ENCODE results near the gene ABCC1.

The ABCC1 gene

DNA sequence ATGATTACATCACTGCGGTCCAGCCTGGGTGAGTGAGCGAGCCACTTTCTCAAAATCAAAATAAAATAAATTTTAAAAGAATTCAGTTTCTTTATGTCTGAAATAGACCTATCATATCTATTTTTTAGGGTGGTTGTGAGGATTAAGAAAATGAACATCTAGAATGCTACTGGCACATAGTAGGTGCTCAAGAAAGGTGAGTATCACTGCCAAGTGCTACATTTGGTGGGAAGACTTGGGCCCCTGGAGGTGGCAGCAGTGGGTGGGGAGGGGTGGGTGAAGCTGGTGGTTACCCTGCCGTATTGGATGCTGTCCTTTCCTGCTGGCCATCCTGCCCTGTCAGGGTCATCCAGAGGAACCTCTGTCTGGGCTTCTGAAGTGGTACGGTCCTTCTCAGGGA is 223.6 kb downstream of the ABCC1 start:
- H3K27ac ChIP-seq (ENCODE audit: extremely low read depth, low read depth, low read length) = no peak overlapping the region
- ChIA-PET POLR2A (no interaction called here), CTCF (interaction anchor here (1.2 to 2.0 kb wide), 2 partner anchors 14 to 29 kb away, joined by 3 to 6 read pairs; no protein-coding TSS in a partner anchor)
- H3K4me1 ChIP-seq (ENCODE audit: control insufficient read depth, insufficient read depth, low read length) = no peaks in the 10 kb centered on the region
- H3K9me3 ChIP-seq (ENCODE audit: control insufficient read depth, insufficient read depth, low read depth, low read length) = no peaks in the 10 kb centered on the region
- H3K36me3 ChIP-seq (ENCODE audit: control insufficient read depth in 2 of 2, insufficient read depth in 1 of 2, low read length in 2 of 2) = peaks cover 0 to 10% of the 10 kb centered on the region in 2 experiments; a peak in 1 of 3 replicates
- no peak overlapping the region for H3K4me3 ChIP-seq (ENCODE audit: low read depth, low read length)
- no peak for TF ChIP-seq ZNF366 (tag by site-specific recombination; conservative IDR thresholded peaks at IDR 0.05)
- no peak for TF ChIP-seq ZNF223 (tag by site-specific recombination; IDR thresholded peaks at IDR 0.05)
- TF ChIP-seq RBAK (tag by site-specific recombination; IDR thresholded peaks at IDR 0.05) = no peak
- no peak for TF ChIP-seq ZNF423 (tag by site-specific recombination; IDR thresholded peaks at IDR 0.05)
- TF ChIP-seq, protein P1, sequence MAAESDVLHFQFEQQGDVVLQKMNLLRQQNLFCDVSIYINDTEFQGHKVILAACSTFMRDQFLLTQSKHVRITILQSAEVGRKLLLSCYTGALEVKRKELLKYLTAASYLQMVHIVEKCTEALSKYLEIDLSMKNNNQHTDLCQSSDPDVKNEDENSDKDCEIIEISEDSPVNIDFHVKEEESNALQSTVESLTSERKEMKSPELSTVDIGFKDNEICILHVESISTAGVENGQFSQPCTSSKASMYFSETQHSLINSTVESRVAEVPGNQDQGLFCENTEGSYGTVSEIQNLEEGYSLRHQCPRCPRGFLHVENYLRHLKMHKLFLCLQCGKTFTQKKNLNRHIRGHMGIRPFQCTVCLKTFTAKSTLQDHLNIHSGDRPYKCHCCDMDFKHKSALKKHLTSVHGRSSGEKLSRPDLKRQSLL (tag by site-specific recombination; IDR thresholded peaks at IDR 0.05) = no peak
- TF ChIP-seq, protein P2, sequence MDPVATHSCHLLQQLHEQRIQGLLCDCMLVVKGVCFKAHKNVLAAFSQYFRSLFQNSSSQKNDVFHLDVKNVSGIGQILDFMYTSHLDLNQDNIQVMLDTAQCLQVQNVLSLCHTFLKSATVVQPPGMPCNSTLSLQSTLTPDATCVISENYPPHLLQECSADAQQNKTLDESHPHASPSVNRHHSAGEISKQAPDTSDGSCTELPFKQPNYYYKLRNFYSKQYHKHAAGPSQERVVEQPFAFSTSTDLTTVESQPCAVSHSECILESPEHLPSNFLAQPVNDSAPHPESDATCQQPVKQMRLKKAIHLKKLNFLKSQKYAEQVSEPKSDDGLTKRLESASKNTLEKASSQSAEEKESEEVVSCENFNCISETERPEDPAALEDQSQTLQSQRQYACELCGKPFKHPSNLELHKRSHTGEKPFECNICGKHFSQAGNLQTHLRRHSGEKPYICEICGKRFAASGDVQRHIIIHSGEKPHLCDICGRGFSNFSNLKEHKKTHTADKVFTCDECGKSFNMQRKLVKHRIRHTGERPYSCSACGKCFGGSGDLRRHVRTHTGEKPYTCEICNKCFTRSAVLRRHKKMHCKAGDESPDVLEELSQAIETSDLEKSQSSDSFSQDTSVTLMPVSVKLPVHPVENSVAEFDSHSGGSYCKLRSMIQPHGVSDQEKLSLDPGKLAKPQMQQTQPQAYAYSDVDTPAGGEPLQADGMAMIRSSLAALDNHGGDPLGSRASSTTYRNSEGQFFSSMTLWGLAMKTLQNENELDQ (tag by site-specific recombination; IDR thresholded peaks at IDR 0.05; ENCODE audit: low read depth) = no peak
- no peak for TF ChIP-seq ZNF777 (tag by site-specific recombination; IDR thresholded peaks at IDR 0.05; ENCODE audit: borderline replicate concordance)
- no peak for TF ChIP-seq SETDB1 (IDR thresholded peaks at IDR 0.05; ENCODE audit: insufficient read length, low read length)
- TF ChIP-seq, protein P3, sequence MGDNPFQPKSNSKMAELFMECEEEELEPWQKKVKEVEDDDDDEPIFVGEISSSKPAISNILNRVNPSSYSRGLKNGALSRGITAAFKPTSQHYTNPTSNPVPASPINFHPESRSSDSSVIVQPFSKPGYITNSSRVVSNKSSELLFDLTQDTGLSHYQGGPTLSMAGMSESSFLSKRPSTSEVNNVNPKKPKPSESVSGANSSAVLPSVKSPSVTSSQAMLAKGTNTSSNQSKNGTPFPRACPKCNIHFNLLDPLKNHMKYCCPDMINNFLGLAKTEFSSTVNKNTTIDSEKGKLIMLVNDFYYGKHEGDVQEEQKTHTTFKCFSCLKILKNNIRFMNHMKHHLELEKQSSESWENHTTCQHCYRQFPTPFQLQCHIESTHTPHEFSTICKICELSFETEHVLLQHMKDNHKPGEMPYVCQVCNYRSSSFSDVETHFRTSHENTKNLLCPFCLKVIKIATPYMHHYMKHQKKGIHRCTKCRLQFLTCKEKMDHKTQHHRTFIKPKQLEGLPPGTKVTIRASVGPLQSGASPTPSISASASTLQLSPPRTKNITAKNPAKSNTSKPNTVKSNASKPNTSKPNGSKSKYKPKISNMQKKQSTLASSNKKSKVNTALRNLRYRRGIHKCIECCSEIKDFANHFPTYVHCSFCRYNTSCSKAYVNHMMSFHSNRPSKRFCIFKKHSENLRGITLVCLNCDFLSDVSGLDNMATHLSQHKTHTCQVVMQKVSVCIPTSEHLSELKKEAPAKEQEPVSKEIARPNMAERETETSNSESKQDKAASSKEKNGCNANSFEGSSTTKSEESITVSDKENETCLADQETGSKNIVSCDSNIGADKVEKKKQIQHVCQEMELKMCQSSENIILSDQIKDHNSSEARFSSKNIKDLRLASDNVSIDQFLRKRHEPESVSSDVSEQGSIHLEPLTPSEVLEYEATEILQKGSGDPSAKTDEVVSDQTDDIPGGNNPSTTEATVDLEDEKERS (tag by site-specific recombination; IDR thresholded peaks at IDR 0.05) = no peak
- TF ChIP-seq, protein P4, sequence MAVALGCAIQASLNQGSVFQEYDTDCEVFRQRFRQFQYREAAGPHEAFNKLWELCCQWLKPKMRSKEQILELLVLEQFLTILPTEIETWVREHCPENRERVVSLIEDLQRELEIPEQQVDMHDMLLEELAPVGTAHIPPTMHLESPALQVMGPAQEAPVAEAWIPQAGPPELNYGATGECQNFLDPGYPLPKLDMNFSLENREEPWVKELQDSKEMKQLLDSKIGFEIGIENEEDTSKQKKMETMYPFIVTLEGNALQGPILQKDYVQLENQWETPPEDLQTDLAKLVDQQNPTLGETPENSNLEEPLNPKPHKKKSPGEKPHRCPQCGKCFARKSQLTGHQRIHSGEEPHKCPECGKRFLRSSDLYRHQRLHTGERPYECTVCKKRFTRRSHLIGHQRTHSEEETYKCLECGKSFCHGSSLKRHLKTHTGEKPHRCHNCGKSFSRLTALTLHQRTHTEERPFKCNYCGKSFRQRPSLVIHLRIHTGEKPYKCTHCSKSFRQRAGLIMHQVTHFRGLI (tag by site-specific recombination; IDR thresholded peaks at IDR 0.05) = no peak
- TF ChIP-seq ZNF596 (tag by site-specific recombination; IDR thresholded peaks at IDR 0.05) = no peak
- TF ChIP-seq ZNF155 (tag by site-specific recombination; IDR thresholded peaks at IDR 0.05) = no peak
- no peak for TF ChIP-seq ZNF514 (tag by site-specific recombination; IDR thresholded peaks at IDR 0.05)
- TF ChIP-seq, protein P5, sequence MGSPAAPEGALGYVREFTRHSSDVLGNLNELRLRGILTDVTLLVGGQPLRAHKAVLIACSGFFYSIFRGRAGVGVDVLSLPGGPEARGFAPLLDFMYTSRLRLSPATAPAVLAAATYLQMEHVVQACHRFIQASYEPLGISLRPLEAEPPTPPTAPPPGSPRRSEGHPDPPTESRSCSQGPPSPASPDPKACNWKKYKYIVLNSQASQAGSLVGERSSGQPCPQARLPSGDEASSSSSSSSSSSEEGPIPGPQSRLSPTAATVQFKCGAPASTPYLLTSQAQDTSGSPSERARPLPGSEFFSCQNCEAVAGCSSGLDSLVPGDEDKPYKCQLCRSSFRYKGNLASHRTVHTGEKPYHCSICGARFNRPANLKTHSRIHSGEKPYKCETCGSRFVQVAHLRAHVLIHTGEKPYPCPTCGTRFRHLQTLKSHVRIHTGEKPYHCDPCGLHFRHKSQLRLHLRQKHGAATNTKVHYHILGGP (tag by site-specific recombination; IDR thresholded peaks at IDR 0.05) = no peak
- no peak for TF ChIP-seq REPIN1 (tag by site-specific recombination; IDR thresholded peaks at IDR 0.05; ENCODE audit: low read depth)
- no peak for TF ChIP-seq ZNF211 (tag by site-specific recombination; IDR thresholded peaks at IDR 0.05; ENCODE audit: low read depth)
- no peak for TF ChIP-seq FEZF1 (tag by site-specific recombination; IDR thresholded peaks at IDR 0.05)
- TF ChIP-seq ZBTB20 (tag by site-specific recombination; IDR thresholded peaks at IDR 0.05) = no peak
- TF ChIP-seq ZNF239 (tag by site-specific recombination; IDR thresholded peaks at IDR 0.05) = no peak
